ENCODE data around the gene BLOC1S4. TPM values are rescaled to one million over a fixed set of nuclear protein-coding genes. Genes with fewer than 3 reads are reported as not detected.

The BLOC1S4 gene
- total RNA-seq, 1 experiment from 2014 or later = 14.9 TPM

DNA sequence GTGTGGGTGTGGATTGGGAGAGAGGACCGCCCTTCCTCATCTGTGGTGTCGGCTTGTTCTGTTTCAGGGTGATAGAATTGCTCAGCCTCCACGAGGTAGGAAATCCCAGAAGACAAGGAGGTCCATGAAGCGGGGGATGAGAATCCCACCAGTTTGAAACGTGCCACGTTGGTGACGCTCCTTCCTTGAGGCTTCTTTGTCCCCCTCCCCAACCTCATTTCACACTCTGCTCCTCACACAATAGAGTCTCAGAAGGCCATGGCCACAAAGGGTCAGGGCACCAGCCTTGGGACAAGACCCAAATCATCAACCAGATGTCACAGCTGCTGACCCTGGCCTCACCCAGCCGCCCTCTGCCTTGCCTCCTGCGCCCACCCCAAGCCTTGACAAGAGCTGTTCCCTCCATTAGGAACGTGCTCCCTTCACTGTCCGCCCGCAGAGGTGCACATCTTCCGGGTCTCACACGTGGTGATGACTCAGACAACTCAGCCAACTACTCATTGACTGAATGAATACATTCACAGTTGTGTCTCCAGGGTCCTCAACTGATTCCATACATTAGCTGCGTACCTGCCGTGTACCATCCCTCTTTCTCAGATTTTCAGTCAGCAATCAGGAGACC, 18.3 kb downstream of the BLOC1S4 start:
- Histone ChIP-seq H3K23me2 (ENCODE audit: insufficient read length, low read depth, low read length, poor library complexity, severe bottlenecking) (no peaks in the 10 kb centered on the region), H2AFZ (ENCODE audit: low read length) (no peak overlapping the region), H4K5ac (ENCODE audit: insufficient read length, low read depth, low read length) (no peak overlapping the region), H3K27ac (ENCODE audit: insufficient read length, low read depth, low read length) (no peak overlapping the region), H3K27me3 (ENCODE audit: insufficient read depth, low read length) (no peaks in the 10 kb centered on the region), H4K20me1 (ENCODE audit: control insufficient read depth, insufficient read depth, insufficient read length) (no peaks in the 10 kb centered on the region), H3K9me3 (ENCODE audit: control insufficient read depth, low read depth, low read length) (no peaks in the 10 kb centered on the region), H3K4me2 (ENCODE audit: insufficient read depth, insufficient read length, low read length) (no peak overlapping the region), H3K9ac (ENCODE audit: extremely low read depth, insufficient read length, low read length) (no peak overlapping the region), H4K8ac (replicated peaks; ENCODE audit: insufficient read length, low read depth, low read length) (no peak overlapping the region), H3K14ac (ENCODE audit: insufficient read depth, low read length) (no peak overlapping the region), H3K4ac (ENCODE audit: low read depth, low read length) (no peak overlapping the region), H3K56ac (ENCODE audit: insufficient read length, low read depth, low read length) (no peak overlapping the region), H4K91ac (ENCODE audit: insufficient read length, low read depth, low read length) (no peak overlapping the region), H2BK120ac (ENCODE audit: low read depth, low read length, poor library complexity, severe bottlenecking) (no peak overlapping the region), H2AK5ac (ENCODE audit: insufficient read length, low read length) (no peak overlapping the region), H2BK12ac (ENCODE audit: insufficient read length, low read depth, low read length) (no peak overlapping the region), H3K79me1 (ENCODE audit: insufficient read depth, low read depth, low read length, poor library complexity, severe bottlenecking) (no peaks in the 10 kb centered on the region), H3K23ac (ENCODE audit: insufficient read length, low read depth, low read length) (no peak overlapping the region), H3K18ac (ENCODE audit: insufficient read length, low read depth, low read length) (no peak overlapping the region), H2BK15ac (ENCODE audit: low read depth, low read length) (no peak overlapping the region), H3T11ph (ENCODE audit: low read length) (no peak overlapping the region), H3K79me2 (ENCODE audit: insufficient read depth, low read length) (no peaks in the 10 kb centered on the region), H3K4me1 (ENCODE audit: insufficient read depth, low read length) (no peaks in the 10 kb centered on the region), H2BK5ac (ENCODE audit: insufficient read length, low read length) (no peak overlapping the region), H2BK20ac (ENCODE audit: low read depth, low read length, poor library complexity, severe bottlenecking) (no peak overlapping the region)
- Mint-ChIP-seq H3K9me3 (no peaks in the 10 kb centered on the region), H3K27ac (no peak overlapping the region), H3K27me3 (ENCODE audit: low read depth) (peaks cover 5% of the 10 kb centered on the region; the same call in 1 of the 2 replicates), H3K36me3 (ENCODE audit: insufficient read depth in 1 of 3, low read depth in 3 of 3) (no peaks in the 10 kb centered on the region), H3K4me3 (no peak overlapping the region), H3K4me1 (peaks cover 4 to 5% of the 10 kb centered on the region in 2 experiments; a peak in 3 of 4 replicates)
- DNase-seq = no peak
- TF ChIP-seq, protein P1, sequence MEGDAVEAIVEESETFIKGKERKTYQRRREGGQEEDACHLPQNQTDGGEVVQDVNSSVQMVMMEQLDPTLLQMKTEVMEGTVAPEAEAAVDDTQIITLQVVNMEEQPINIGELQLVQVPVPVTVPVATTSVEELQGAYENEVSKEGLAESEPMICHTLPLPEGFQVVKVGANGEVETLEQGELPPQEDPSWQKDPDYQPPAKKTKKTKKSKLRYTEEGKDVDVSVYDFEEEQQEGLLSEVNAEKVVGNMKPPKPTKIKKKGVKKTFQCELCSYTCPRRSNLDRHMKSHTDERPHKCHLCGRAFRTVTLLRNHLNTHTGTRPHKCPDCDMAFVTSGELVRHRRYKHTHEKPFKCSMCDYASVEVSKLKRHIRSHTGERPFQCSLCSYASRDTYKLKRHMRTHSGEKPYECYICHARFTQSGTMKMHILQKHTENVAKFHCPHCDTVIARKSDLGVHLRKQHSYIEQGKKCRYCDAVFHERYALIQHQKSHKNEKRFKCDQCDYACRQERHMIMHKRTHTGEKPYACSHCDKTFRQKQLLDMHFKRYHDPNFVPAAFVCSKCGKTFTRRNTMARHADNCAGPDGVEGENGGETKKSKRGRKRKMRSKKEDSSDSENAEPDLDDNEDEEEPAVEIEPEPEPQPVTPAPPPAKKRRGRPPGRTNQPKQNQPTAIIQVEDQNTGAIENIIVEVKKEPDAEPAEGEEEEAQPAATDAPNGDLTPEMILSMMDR (conservative IDR thresholded peaks at IDR 0.05) = no peak
- no CpG with 5 or more reads among the region's 16 CpGs for WGBS (ENCODE audit: extremely low coverage, insufficient read length, low lambda C conversion rate)
